Activated CD8-positive, alpha-beta memory T cell treated with anti-CD3 and anti-CD28 coated beads for 24 hours (primary cell): Measurements from ENCODE around the gene LCN1.
A peak's percentile ranks its signal among the peaks of the same experiment; 100 is the strongest.
"Not testable (repeated sequence)": the region's sequence is repeated elsewhere in the genome, so short reads cannot be mapped to it uniquely, and the experiment has no call there.

ENCODE experiments used
- DNase-seq: peaks from one replicate; pipeline ENCODE4 v3.0.0-alpha.2; 2020

LCN1 gene

GRCh38 chr9:135505406-135506187 is 15.6 kb upstream of the LCN1 start:
- no peak for DNase-seq

GRCh38 chr9:135506327-135507103 is 14.7 kb upstream of the LCN1 start:
- no peak for DNase-seq

DNA sequence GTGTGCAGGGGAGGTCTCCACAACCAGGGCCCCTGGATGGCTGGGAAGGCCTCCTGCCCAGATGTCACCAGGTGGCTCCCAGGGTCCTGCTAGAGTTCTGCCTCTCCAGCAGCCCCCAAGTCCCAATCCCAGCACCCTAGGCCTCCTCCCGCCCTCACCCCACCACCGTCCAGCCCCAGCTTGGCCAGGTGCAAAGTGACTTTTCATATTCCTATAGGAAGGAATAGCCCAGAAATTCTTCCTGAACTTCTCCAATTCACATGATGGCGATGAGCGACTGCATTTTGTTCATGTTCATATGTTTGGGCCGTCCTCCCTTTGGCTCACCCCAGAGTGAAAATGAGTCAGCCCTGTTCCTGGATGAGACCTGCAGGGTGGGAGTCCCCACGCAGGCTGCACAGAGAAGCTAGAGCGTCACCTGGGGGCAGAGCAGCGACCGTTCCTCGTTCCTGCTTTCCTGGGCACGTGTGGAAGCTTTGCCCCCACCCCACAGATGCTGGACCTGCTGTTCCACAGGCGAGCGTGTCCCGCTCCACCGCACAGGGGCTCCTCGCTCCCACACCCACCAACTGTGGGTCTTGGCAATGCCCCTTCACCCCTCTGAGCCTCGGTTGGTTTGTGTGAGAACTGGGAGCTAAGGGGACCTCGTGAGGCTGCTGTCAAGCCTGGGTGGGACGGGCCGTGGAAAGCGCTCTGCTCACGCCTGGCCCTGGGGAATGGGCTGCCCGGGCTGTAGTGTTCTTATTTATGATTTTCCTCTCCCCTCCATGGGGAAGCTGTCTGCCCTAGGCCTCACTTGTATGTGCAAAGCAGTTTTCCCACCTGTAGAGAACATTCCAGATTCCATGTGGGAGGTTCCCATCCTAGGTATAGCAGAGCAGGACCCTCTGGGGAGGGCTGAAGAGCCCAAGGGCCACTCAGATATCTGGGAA is 13.9 kb upstream of the LCN1 start:
- no peak for DNase-seq

DNA sequence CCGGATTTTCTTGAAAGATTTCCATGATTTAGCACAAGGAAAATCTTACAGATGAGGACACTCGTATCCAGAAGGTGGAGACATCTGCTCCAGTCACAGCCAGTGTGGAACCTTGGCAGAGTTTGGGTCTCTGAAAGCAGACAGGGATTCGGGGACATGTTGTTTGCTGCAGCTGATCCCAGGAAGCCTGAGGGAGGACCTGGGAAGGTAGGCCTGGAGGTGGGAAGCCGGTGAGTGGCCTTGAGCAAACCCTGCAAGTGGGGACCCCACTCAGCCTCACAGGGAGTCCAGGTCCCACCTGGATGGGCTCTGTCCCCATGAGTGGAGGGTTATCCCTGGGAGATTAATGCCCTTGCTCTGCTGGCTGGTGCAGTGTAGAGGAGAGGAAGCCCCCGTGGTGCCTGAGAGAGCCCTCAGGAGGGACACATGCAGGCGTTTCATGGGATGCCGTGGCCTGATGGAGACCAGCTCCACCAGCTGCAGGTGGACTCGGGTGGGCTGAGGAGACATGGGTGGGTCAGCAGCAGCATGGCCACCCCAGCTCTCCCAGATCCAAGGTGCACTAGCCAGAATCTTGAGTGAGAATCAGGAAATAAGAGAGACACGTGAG is 12.9 kb upstream of the LCN1 start:
- DNase-seq: no peak

DNA sequence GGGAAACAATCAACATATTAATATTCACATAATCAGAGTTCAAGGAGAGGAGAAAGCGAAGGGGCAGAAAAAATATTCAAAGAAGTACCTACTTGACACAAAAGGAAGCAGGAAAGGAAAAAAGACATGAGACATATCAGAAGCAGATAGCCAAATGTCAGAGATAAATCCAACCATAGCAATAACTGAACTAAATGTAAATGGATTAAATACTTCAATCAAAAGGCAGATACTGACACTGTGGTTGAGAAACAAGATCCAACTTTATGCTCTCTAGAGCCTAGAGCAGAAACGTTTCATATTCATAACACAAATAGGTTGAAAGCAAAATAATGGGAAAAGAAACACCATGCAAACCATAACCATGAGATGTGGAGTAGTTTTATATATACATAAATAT is 11.8 kb upstream of the LCN1 start:
- no peak for DNase-seq

DNA sequence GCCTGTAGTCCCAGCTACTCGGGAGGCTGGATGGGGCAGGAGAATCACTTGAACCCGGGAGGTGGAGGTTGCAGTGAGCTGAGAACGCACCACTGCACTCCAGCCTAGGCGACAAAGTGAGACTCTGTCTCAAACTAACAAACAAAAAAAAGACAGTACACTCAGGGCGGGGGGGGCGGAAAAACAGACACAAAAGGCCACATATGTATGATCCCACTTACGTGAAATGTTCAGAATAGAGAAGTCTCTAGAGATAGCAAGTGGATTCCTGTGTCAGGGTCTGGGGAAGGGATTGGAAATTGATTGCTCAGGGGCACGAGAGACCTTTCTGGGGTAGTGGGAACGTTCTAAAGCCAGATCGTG is 9.0 kb upstream of the LCN1 start:
- DNase-seq: no peak

DNA sequence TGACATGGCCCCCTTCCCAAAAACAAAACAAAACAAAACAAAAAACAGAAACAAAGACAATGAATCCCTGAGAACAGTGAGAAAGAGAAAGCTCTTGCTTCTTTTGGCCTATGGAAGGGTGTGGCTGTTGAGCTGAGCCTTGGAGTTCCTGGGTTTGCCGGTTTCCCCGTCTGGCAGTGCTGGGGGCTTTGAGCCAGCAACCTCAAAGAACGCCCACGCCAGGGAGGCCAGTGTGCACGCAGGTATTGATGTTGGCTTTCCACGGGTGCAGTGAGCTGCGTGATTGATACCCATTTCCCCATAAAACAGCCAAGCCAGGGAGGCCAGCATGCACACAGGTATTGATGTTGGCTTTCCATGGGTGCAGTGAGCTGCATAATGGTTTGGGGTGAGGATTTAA is 8.3 kb upstream of the LCN1 start:
- DNase-seq: peak; percentile 17

- peak; percentile 30 for DNase-seq
Measured at GRCh38 chr9:135513351-135513846, 7.8 kb upstream of the LCN1 start.

DNA sequence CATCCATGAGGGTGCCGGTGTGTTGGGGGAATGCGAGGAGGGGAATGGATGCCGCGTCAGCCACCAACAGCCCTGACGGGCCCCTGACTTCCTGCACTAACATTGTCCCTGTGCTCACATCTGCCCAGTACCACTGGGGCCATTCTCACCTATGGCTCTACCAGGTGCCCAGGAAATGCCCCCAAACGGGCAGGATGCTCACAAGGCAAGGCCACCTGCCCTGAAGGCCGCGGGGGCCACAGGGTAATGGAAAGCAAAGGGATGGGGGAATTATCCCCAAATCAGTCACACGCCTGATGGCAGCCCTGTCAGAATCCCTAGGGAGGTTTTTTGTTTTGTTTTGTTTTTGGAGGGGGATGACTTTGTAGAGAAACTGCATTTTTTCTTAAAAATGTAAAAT is 7.3 kb upstream of the LCN1 start:
- DNase-seq: not testable (repeated sequence)

DNA sequence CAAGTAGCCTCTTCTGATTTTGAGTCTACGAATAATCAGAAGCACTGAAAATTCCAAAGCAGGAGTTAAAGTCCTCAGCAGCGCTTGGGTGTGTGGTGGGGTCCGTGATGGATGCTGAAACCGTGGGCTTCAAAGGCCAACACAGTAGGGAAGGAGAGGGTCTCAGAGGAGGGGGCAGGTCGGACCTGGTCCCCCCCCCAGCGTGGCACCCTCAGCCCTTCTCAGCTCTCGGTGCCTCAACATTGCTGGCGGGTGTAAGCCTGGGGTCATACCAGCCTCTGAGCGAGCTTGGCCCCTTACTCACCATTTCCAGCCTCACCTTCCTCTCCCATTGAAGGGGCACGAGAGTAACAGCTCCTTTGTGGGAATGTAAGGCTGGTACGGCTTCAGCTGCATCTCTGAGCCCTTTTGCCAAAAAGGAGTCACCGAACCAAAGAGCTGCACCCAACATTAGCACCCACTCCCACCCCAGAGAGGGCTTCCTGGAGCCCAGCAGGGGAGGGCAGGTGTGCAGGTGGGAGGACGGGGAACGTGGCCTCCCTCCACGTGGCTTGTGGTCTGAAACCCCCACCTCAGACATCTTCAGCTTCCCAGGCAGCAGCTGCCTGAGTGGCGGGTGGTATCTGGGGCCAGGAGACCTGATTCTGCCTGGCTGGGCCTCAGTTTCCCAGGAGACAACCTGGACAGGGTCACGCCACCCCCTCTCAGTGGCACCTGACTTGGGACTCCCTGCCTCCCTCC is 6.7 kb upstream of the LCN1 start:
- no peak for DNase-seq

GRCh38 chr9:135515083-135515951 is 5.9 kb upstream of the LCN1 start:
- DNase-seq: peak; percentile 35

- DNase-seq: peak; percentile 43
Measured at GRCh38 chr9:135516132-135516860, 4.9 kb upstream of the LCN1 start.

- peak; percentile 30 for DNase-seq
Measured at GRCh38 chr9:135517407-135517822, 3.8 kb upstream of the LCN1 start.

DNA sequence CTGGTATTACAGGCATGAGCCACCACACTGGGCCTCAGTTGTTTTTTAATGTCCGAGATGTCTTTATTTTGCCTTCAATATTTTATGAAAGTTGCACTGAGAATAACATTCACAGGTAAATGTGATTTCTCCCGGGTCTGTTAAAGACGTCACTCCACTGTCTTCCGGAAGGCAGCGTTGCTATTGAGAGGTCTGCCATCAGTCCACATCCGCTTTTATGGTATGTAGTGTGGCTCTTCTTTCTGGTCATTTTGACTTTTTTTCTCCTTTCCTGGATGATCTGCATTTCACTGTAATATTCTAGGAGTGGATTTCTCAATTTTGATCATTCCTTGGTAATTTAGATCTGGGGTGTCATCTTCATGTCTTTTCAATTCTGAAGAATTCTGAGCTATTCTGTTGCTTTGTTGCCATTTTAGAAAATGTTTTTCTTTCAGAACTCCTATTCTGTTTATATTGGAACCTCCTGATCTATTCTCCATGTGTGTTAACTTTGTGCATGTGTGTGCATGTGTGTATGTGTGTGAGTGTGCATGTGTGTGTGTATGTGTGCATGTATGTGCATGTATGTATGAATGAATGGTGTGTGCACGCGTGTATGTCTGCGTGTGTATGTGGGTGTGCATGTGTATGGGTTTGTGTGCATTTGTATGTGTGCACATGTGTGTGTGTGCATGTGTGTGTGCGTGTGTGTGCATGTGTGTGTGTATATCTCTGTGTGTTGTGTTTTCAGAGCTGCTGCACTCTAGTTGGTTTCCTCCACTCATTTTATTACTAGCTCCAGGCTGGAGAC is 1.9 kb upstream of the LCN1 start:
- DNase-seq: peak; percentile 24

DNA sequence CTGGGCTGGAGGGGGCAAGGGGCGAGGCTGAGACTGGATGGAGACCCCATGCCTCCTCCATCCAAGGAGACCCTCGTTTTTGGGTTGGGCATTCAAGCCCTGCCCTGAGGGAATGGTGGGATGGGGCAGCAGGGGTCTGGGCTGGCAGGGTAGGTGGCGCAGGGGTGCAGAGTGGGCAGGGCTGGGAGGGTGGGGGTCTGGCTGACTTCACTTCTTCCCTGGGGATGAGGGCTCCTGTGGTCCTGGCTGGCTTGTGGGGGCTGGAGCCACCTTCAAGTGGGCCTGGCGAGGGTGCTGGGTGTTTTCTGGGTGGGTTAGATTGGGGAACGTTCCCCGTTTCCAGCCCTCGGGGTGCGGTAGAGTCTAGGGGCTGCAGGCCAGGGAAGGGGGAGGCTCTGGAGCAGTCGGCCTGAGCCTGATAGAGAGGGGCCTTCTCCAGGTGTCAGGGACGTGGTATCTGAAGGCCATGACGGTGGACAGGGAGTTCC is 412 bp downstream of the LCN1 start:
- peak; percentile 15 for DNase-seq

- peak; percentile 38 for DNase-seq
Measured at GRCh38 chr9:135522137-135522877, 1.1 kb downstream of the LCN1 start.

- DNase-seq: no peak
Measured at GRCh38 chr9:135522931-135523330, 1.7 kb downstream of the LCN1 start.

DNA sequence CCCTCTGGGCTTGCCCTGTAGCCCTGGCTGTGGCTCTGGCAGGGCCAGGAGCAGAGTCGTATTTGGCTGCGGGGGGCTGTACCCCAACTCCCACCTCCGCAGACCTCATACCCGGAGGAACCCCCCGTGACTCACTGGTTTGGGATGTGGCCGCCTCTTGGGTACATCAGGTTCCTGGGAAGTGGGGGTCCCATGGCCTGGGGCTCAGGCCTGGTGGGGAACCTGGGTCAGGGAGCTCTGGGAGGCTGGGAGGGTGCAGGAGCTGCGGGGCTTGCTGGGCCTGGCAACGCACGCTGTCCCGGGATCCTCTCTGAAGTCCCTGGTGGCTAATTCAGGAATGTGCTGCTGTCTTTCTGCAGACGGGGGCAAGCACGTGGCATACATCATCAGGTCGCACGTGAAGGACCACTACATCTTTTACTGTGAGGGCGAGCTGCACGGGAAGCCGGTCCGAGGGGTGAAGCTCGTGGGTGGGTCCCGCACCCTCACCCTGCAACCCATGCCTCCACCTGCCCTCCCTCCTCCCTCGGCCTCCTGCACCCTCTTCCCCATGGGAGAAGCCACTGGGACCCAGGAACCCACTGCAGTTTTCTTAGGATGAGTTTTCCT is 2.4 kb downstream of the LCN1 start:
- peak; percentile 44 for DNase-seq
